ENCODE data around the gene TNFRSF1B. TPM values are rescaled to one million over a fixed set of nuclear protein-coding genes. Genes with fewer than 3 reads are reported as not detected.
"Not testable (repeated sequence)": the region's sequence is repeated elsewhere in the genome, so short reads cannot be mapped to it uniquely, and the experiment has no call there.

TNFRSF1B gene
- polyA plus RNA-seq, 6 donors from 2014 or later, result 29.0 to 54.0 (median 42.7) TPM

DNA sequence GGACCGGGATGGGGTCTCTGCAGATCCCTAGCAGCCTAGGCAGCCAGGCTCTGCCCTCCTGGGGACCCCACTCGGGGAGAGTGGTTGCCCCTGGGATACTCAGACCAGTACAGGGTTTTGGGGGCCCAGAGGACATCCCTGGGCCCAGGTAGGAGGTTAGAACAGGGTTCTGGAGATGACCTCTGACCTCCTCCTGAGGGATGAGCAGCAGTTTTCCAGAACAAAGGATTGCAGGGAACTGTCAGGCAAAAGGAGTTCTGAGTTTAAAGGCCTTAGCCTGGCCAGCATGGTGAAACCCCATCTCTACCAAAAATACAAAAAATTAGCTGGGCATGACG, 42.7 kb downstream of the TNFRSF1B start:
- H3K36me3 Mint-ChIP-seq, result peaks cover 0 to 12% of the 10 kb centered on the region in 2 donors
- peak overlapping the region in 5 of 8 donors; percentile 12 to 52 (median 19) for H3K4me3 Mint-ChIP-seq
- peak overlapping the region in 3 of 6 donors; percentile 47 to 92 (median 63) for H3K27ac Mint-ChIP-seq
- DNase-seq, result no peak
- H3K4me1 Mint-ChIP-seq, result peaks cover 45 to 53% (median 52%) of the 10 kb centered on the region in 3 donors
- H3K27me3 Mint-ChIP-seq, result peaks cover 0 to 4% (median under 1%) of the 10 kb centered on the region in 3 donors
- no peak for ATAC-seq (ENCODE audit: low read depth in 2 of 2)
- no peaks in the 10 kb centered on the region for H3K9me3 Mint-ChIP-seq

- Mint-ChIP-seq H3K36me3 (no peaks in the 10 kb centered on the region), H3K4me3 (peak overlapping the region in 1 of 8 donors; percentile 5), H3K4me1 (peaks cover 18 to 24% (median 20%) of the 10 kb centered on the region in 3 donors), H3K9me3 (peaks cover 0 to 4% (median 0%) of the 10 kb centered on the region in 7 donors), H3K27ac (peak overlapping the region in 1 of 6 donors; percentile 12), H3K27me3 (peaks cover 0 to 22% (median 7%) of the 10 kb centered on the region in 3 donors)
- ATAC-seq (ENCODE audit: low read depth in 2 of 2) (no peak), DNase-seq (no peak)
These were observed 48.5 kb downstream of the TNFRSF1B start for GRCh38 chr1:12215118-12215961.

DNA sequence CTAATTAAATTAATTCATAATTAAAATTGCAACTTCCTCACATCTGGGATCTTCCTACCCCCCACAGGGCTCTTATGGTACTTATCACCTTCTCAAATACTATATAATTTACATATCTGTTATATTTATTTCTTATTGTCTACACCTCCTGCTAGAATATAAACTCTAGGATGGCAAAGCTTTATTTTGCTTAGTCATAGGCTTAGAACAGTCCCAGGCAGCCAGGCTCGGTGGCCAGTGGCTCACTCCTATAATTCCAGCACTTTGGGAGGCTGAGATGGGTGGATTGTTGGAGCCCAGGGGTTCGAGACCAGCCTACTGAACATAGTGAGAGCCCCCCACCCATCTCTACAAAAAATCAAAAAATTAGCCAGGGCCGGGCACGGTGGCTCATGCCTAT, 53.0 kb downstream of the TNFRSF1B start:
- H3K9me3 Mint-ChIP-seq, result peaks cover 0 to 18% (median 8%) of the 10 kb centered on the region in 7 donors
- DNase-seq (no peak), ATAC-seq (ENCODE audit: low read depth in 2 of 2) (no peak)
- peaks cover 0 to 13% of the 10 kb centered on the region in 2 donors for H3K36me3 Mint-ChIP-seq
- no peak overlapping the region for H3K27ac Mint-ChIP-seq
- peaks cover 3 to 37% (median 7%) of the 10 kb centered on the region in 3 donors for H3K27me3 Mint-ChIP-seq
- no peak overlapping the region for H3K4me3 Mint-ChIP-seq
- peaks cover 0 to 4% (median 0%) of the 10 kb centered on the region in 3 donors for H3K4me1 Mint-ChIP-seq

DNA sequence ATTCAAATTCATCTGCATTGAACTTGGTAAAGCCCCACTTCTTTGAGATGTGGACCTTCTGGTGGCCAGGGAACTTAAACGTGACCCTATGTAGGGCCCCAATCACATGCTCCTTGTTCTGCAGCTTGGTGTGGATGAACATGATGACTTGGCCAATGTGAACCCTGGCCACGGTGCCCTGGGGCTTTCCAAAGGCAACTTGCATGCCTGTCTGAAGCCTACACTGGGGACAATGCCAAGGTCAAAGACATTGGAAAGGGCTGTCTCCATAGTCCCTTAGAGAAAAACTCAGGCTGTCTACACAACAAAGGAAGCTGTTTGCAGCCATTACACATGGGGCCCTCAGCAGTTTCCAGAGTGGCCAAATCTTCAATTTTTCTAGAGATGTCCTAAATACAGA, 54.1 kb downstream of the TNFRSF1B start:
- peaks cover 0 to 13% of the 10 kb centered on the region in 2 donors for H3K36me3 Mint-ChIP-seq

GRCh38 chr1:12222700-12223099, 55.9 kb downstream of the TNFRSF1B start:
- not testable (repeated sequence) for ATAC-seq (ENCODE audit: low read depth in 2 of 2)

More for the DNA sequence above, 54.1 kb downstream of the TNFRSF1B start:
- DNase-seq (no peak), ATAC-seq (ENCODE audit: low read depth in 2 of 2) (no peak)
- peaks cover 0 to 34% (median 7%) of the 10 kb centered on the region in 3 donors for H3K27me3 Mint-ChIP-seq
- H3K27ac Mint-ChIP-seq, result no peak overlapping the region
- H3K4me3 Mint-ChIP-seq, result no peak overlapping the region
- H3K9me3 Mint-ChIP-seq, result peaks cover 0 to 17% (median 8%) of the 10 kb centered on the region in 7 donors
- H3K4me1 Mint-ChIP-seq, result peaks cover 0 to 4% (median 0%) of the 10 kb centered on the region in 3 donors

DNA sequence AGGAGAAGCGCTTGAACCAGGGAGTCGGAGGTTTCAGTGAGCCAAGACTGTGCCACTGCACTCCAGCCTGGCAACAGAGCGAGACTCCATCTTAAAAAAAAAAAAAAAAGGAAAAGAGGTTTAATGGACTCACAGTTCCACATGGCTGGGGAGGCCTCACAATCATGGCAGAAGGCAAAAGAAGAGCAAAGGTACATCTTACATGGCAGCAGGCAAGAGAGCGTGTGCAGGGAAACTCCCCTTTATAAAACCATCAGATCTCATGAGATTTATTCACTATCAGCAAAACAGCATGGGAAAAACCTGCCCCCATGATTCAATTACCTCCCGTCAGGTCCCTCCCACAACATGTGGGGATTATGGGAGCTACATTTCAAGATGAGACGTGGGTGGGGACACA, 57.3 kb downstream of the TNFRSF1B start:
- peaks cover 0 to 19% (median 7%) of the 10 kb centered on the region in 3 donors for H3K27me3 Mint-ChIP-seq
- H3K4me1 Mint-ChIP-seq; H3K27ac Mint-ChIP-seq; H3K4me3 Mint-ChIP-seq; ATAC-seq (ENCODE audit: low read depth in 2 of 2); DNase-seq: not testable (repeated sequence)
- peaks cover 0 to 14% (median 8%) of the 10 kb centered on the region in 7 donors for H3K9me3 Mint-ChIP-seq
- H3K36me3 Mint-ChIP-seq, result peaks cover 0 to 13% of the 10 kb centered on the region in 2 donors

More at GRCh38 chr1:12222700-12223099, 55.9 kb downstream of the TNFRSF1B start:
- not testable (repeated sequence) for DNase-seq, H3K4me3 Mint-ChIP-seq, H3K4me1 Mint-ChIP-seq, H3K27ac Mint-ChIP-seq
- Mint-ChIP-seq H3K36me3 (peaks cover 0 to 13% of the 10 kb centered on the region in 2 donors), H3K27me3 (peaks cover 0 to 22% (median 7%) of the 10 kb centered on the region in 3 donors), H3K9me3 (peaks cover 0 to 14% (median 8%) of the 10 kb centered on the region in 7 donors)

GRCh38 chr1:12228979-12229378, 62.2 kb downstream of the TNFRSF1B start:
- H3K27me3 Mint-ChIP-seq, result peaks cover 0 to 6% (median 3%) of the 10 kb centered on the region in 3 donors
- ATAC-seq (ENCODE audit: low read depth in 2 of 2) (no peak), DNase-seq (no peak)
- peaks cover 0 to 5% of the 10 kb centered on the region in 2 donors for H3K36me3 Mint-ChIP-seq
- H3K27ac Mint-ChIP-seq, result peak overlapping the region in 3 of 6 donors; percentile 57 to 87 (median 77)
- H3K4me3 Mint-ChIP-seq, result peak overlapping the region; percentile 65 to 93 (median 85)
- peaks cover 5 to 22% (median 12%) of the 10 kb centered on the region in 3 donors for H3K4me1 Mint-ChIP-seq
- H3K9me3 Mint-ChIP-seq, result peaks cover 0 to 3% (median 0%) of the 10 kb centered on the region in 7 donors

GRCh38 chr1:12229386-12229834, 62.6 kb downstream of the TNFRSF1B start:
- H3K9me3 Mint-ChIP-seq, result peaks cover 0 to 3% (median 0%) of the 10 kb centered on the region in 7 donors
- H3K27ac Mint-ChIP-seq, result peak overlapping the region in 3 of 6 donors; percentile 54 to 87 (median 77)
- peak overlapping the region; percentile 65 to 93 (median 85) for H3K4me3 Mint-ChIP-seq
- peaks cover 0 to under 1% of the 10 kb centered on the region in 2 donors for H3K36me3 Mint-ChIP-seq
- DNase-seq (no peak), ATAC-seq (ENCODE audit: low read depth in 2 of 2) (peak in 1 of 2 donors; percentile 6)
- H3K4me1 Mint-ChIP-seq, result peaks cover 5 to 22% (median 12%) of the 10 kb centered on the region in 3 donors
- peaks cover 0 to 4% (median 0%) of the 10 kb centered on the region in 3 donors for H3K27me3 Mint-ChIP-seq

DNA sequence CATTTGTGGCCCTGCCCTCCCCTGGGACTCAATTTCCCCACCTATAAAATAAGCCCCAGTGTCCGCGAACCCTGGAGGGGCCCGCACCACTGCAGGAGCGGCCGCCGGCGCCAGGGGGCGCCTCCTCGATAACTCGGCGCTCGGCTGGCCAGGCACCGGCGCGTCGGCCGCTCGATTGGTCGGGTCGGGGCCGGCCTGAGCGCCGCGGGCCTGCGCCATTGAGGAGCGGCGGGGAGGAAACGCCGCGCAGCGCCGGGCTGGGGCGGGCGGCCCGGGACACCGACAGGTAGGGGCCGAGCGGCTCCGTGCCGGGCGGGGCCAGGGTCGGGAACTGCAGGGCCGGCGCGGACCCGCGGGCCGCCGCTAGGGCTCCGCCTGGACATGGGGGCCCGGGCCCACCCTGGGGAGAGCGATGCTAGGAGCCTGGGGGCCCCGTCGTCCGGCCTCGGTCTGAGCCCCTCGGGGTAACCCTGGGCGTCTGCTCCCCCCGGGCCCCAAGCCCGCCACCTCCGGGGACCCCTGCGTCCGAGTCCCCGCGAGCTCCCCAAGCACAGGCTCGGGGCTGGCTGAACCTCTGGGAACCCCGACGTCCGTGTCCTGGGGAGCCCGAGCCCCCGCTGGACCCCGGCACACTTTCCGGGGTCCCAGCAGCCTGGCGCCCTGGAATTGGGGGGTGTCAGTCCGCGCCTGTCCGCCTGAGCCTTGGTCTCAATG, 63.2 kb downstream of the TNFRSF1B start, which contains the start of gene VPS13D:
Gene VPS13D, plus strand, starts transcription at position 196 of the 714 bp plus-strand sequence. CDS start 4,237 bp downstream, outside the sequence.
- Mint-ChIP-seq H3K36me3 (no peaks in the 10 kb centered on the region), H3K4me1 (peaks cover 5 to 22% (median 12%) of the 10 kb centered on the region in 3 donors), H3K27ac (peak within 1 kb of the TSS in 4 of 6 donors; percentile 77 to 89 (median 86)), H3K9me3 (no peaks in the 10 kb centered on the region), H3K4me3 (peak within 1 kb of the TSS; percentile 81 to 94 (median 90)), H3K27me3 (no peaks in the 10 kb centered on the region)
- ATAC-seq (ENCODE audit: low read depth in 2 of 2) (peak; percentile 93), DNase-seq (peak; percentile 82)

- Mint-ChIP-seq H3K4me1 (peaks cover 5 to 22% (median 12%) of the 10 kb centered on the region in 3 donors), H3K4me3 (peak overlapping the region; percentile 81 to 94 (median 90)), H3K27ac (peak overlapping the region in 4 of 6 donors; percentile 77 to 89 (median 86)), H3K9me3 (no peaks in the 10 kb centered on the region), H3K27me3 (no peaks in the 10 kb centered on the region), H3K36me3 (no peaks in the 10 kb centered on the region)
- DNase-seq (no peak), ATAC-seq (ENCODE audit: low read depth in 2 of 2) (peak; percentile 36 to 38)
These were observed 63.9 kb downstream of the TNFRSF1B start for GRCh38 chr1:12230549-12231275.

DNA sequence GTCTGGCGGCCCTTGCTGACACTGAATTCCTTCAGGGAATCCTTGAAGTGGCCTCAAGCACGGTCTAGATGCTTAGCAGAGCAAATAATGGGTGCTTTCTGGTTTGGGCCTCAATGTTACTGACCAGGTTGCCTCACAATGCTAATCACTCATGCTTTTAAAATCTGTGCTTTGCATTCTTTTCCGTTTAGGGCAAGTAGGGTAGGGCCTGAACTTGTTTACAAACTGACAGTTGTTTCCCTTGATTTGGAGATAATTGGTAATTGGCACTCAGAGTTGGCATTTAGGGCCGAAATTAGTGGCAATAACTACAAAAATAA, 64.4 kb downstream of the TNFRSF1B start:
- Mint-ChIP-seq H3K36me3 (no peaks in the 10 kb centered on the region), H3K27ac (peak overlapping the region in 2 of 6 donors; percentile 20 to 77), H3K9me3 (no peaks in the 10 kb centered on the region), H3K27me3 (no peaks in the 10 kb centered on the region), H3K4me3 (peak overlapping the region; percentile 81 to 94 (median 90)), H3K4me1 (peaks cover 5 to 22% (median 12%) of the 10 kb centered on the region in 3 donors)
- DNase-seq (no peak), ATAC-seq (ENCODE audit: low read depth in 2 of 2) (no peak)

GRCh38 chr1:12232221-12232620, 65.4 kb downstream of the TNFRSF1B start:
- no peaks in the 10 kb centered on the region for H3K9me3 Mint-ChIP-seq
- no peaks in the 10 kb centered on the region for H3K27me3 Mint-ChIP-seq
- peaks cover 0 to 7% of the 10 kb centered on the region in 2 donors for H3K36me3 Mint-ChIP-seq
- DNase-seq (no peak), ATAC-seq (ENCODE audit: low read depth in 2 of 2) (no peak)
- peak overlapping the region in 6 of 8 donors; percentile 32 to 94 (median 74) for H3K4me3 Mint-ChIP-seq
- peak overlapping the region in 1 of 6 donors; percentile 69 for H3K27ac Mint-ChIP-seq
- H3K4me1 Mint-ChIP-seq, result peaks cover 5 to 22% (median 12%) of the 10 kb centered on the region in 3 donors
